KMS-11 (cell line): Measurements from ENCODE around the gene LRRC59.
"Not testable (repeated sequence)": the region's sequence is repeated elsewhere in the genome, so short reads cannot be mapped to it uniquely, and the experiment has no call there.

Experiments
- H2AFZ ChIP-seq: fragments of 200-600 bp; sonication (generic); 2 replicates; pipeline ENCODE4 v1.6.1; 2016; ENCODE audit warnings: antibody characterized with exemption, mixed run types, low read depth
- H3K27ac ChIP-seq: fragments of 200-600 bp; sonication (generic); 2 replicates; pipeline ENCODE4 v1.6.1; 2016; ENCODE audit warnings: mild to moderate bottlenecking, mixed run types
- H3K27me3 ChIP-seq: fragments of 200-600 bp; sonication (generic); 2 replicates; pipeline ENCODE4 v1.6.1; 2017; ENCODE audit warnings: mild to moderate bottlenecking, low read depth, mixed run types, moderate library complexity; ENCODE audit not compliant: insufficient read depth
- H3K36me3 ChIP-seq: fragments of 200-600 bp; sonication (generic); 2 replicates; pipeline ENCODE4 v1.6.1; 2017; ENCODE audit warnings: mild to moderate bottlenecking, mixed run types; ENCODE audit not compliant: insufficient read depth
- H3K4me1 ChIP-seq: fragments of 200-600 bp; sonication (generic); 2 replicates; pipeline ENCODE4 v1.6.1; 2016; ENCODE audit warnings: mild to moderate bottlenecking, low read depth, mixed run types; ENCODE audit not compliant: poor library complexity, severe bottlenecking
- H3K4me2 ChIP-seq: fragments of 200-600 bp; sonication (generic); 2 replicates; pipeline ENCODE4 v1.7.0; 2016; ENCODE audit warnings: mild to moderate bottlenecking, mixed run types
- H3K4me3 ChIP-seq: fragments of 200-600 bp; sonication (generic); IDR thresholded peaks from 2 replicates; pipeline ENCODE4 v1.6.1; 2017; ENCODE audit warnings: low read depth, low read length, mixed read lengths; ENCODE audit not compliant: insufficient read depth
- H3K79me2 ChIP-seq: fragments of 200-600 bp; sonication (generic); 2 replicates; pipeline ENCODE4 v1.6.1; 2016; ENCODE audit warnings: low read depth, mixed run types; ENCODE audit not compliant: insufficient read depth
- H3K9ac ChIP-seq: fragments of 200-600 bp; sonication (generic); 2 replicates; pipeline ENCODE4 v1.6.1; 2016; ENCODE audit warnings: mild to moderate bottlenecking, mixed run types
- H4K20me1 ChIP-seq: fragments of 200-600 bp; sonication (generic); 2 replicates; pipeline ENCODE4 v1.6.1; 2016; ENCODE audit warnings: mild to moderate bottlenecking, mixed run types; ENCODE audit not compliant: insufficient read depth
- TF ChIP-seq, protein P1 (sequence below): fragments of 200-600 bp; sonication (generic); conservative IDR thresholded peaks from 2 replicates; pipeline ENCODE4 v1.6.1; 2017; ENCODE audit warnings: low read depth, mild to moderate bottlenecking, antibody characterized with exemption, low read length, moderate library complexity, mixed read lengths

Gene LRRC59

DNA sequence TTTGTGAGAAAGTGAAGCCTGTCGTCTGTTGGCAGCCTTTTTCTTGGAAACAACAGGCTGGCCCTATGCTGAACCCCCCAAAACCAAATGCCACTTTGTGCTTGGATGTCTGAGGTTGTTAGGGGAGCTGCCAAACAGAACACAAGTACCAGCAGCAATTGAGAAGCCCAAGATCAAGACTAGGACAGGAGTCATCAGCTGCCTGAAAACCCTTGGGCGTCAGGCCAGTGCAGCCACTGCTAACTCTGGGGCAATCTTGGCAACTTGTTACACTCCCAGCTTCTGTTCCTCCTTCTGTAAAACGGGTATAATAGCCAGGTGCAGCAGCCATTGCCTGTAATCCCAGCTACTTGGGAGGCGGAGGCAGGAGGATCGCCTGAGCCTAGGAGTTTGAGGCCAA lies 9.3 kb upstream of the LRRC59 start:
- Histone ChIP-seq H3K27me3 (no peaks in the 10 kb centered on the region), H3K36me3 (no peaks in the 10 kb centered on the region), H3K4me3 (no peak overlapping the region), H3K79me2 (no peaks in the 10 kb centered on the region), H3K4me2 (no peak overlapping the region), H4K20me1 (no peaks in the 10 kb centered on the region), H3K27ac (no peak overlapping the region), H3K9ac (no peak overlapping the region), H2AFZ (no peak overlapping the region), H3K4me1 (no peaks in the 10 kb centered on the region)
- TF ChIP-seq, protein P1, sequence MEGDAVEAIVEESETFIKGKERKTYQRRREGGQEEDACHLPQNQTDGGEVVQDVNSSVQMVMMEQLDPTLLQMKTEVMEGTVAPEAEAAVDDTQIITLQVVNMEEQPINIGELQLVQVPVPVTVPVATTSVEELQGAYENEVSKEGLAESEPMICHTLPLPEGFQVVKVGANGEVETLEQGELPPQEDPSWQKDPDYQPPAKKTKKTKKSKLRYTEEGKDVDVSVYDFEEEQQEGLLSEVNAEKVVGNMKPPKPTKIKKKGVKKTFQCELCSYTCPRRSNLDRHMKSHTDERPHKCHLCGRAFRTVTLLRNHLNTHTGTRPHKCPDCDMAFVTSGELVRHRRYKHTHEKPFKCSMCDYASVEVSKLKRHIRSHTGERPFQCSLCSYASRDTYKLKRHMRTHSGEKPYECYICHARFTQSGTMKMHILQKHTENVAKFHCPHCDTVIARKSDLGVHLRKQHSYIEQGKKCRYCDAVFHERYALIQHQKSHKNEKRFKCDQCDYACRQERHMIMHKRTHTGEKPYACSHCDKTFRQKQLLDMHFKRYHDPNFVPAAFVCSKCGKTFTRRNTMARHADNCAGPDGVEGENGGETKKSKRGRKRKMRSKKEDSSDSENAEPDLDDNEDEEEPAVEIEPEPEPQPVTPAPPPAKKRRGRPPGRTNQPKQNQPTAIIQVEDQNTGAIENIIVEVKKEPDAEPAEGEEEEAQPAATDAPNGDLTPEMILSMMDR = no peak

DNA sequence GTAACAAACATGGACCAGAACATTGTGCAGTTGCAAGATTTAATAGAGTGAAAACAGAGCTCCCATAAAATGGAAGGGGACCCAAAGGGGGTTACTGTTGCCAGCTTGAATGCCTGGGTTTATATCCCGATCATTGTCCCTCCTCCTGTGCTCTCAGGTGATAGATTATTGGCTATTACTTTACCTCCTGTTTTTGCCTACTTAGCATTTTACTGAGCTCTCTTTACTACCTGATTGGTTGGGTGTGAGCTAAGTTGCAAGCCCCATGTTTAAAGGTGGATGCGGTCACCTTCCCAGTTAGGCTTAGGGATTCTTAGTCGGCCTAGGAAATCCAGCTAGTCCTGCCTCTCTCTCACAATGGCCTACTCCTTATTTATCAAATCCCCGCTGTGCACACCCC lies 8.0 kb upstream of the LRRC59 start:
- not testable (repeated sequence) for H3K79me2 ChIP-seq, H3K4me2 ChIP-seq, H3K4me1 ChIP-seq, H3K36me3 ChIP-seq, H4K20me1 ChIP-seq, H3K27me3 ChIP-seq, H3K27ac ChIP-seq, H3K9ac ChIP-seq, H2AFZ ChIP-seq, H3K4me3 ChIP-seq

DNA sequence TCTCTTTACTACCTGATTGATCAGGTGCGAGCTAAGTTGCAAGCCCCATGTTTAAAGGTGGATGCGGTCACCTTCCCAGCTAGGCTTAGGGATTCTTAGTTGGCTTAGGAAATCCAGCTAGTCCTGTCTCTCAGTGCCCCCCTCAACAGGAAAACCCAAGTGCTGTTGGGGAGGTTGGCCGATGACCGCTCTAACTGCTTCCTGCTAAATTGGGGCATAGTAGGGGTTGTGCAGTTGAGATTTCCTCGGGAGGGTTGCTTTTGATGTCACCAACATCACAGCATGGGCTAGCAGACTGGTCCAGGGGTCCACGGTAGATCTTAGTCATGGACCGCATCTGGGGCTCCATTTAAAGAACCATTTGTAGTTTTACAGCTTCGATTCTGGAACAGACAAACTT lies 2.3 kb upstream of the LRRC59 start:
- not testable (repeated sequence) for H3K27me3 ChIP-seq, H3K36me3 ChIP-seq, H4K20me1 ChIP-seq, H3K9ac ChIP-seq, H2AFZ ChIP-seq, H3K4me3 ChIP-seq, H3K27ac ChIP-seq, H3K4me2 ChIP-seq
- peaks cover 27% of the 10 kb centered on the region for H3K79me2 ChIP-seq
- H3K4me1 ChIP-seq = peaks cover 11% of the 10 kb centered on the region

DNA sequence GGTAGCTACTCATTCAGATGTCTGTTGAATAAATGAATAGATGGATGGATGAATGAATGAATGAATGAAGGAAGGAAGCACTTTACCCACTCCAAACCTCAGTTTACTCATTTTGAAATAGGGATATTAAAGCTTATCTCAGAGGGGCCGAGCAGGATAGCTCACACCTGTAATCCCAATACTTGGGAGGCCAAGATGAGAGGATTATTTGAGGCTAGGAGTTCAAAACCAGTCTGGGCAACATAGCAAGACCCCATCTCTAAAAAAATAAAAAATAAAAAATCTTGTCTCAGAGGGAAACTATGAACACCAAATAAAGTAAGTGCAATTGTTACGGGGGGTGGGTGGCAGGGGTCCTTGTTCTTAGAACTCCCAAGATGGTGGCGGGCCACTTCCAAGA lies 1.3 kb upstream of the LRRC59 start:
- Histone ChIP-seq H3K36me3 (peaks cover 11% of the 10 kb centered on the region; the same call in 1 of the 2 replicates), H4K20me1 (peaks cover 11% of the 10 kb centered on the region), H3K79me2 (peaks cover 36% of the 10 kb centered on the region), H3K4me1 (peaks cover 11% of the 10 kb centered on the region)
- not testable (repeated sequence) for H3K9ac ChIP-seq, H3K27me3 ChIP-seq, H3K4me3 ChIP-seq, H2AFZ ChIP-seq, H3K4me2 ChIP-seq, H3K27ac ChIP-seq

DNA sequence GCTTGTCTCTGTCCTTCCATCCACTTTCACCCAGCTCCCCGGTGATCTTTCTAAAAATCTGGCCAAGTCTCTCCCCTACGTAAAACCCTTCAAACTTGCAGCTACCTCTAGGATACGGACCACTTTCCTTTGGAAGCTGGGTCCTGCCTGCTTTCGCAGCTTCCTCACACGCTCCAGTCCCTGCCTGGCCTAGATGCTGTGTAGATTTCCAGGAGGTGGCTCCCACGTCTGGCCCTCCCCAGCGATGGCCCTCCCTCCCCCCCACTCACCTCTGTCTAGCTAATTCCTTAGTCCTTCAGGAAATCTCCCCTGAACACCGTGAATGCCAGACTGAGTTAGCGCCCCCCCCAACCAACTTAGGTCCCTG lies 579 bp upstream of the LRRC59 start:
- Histone ChIP-seq H4K20me1 (peaks cover 18% of the 10 kb centered on the region), H3K27me3 (no peaks in the 10 kb centered on the region), H3K9ac (peak overlapping the region; percentile 95; the same call in 1 of the 2 replicates), H3K4me3 (no peak overlapping the region), H3K4me2 (peak overlapping the region; percentile 44), H2AFZ (peak overlapping the region; percentile 87), H3K79me2 (peaks cover 44% of the 10 kb centered on the region), H3K4me1 (peaks cover 11% of the 10 kb centered on the region), H3K27ac (no peak overlapping the region), H3K36me3 (peaks cover 18% of the 10 kb centered on the region; the same call in 1 of the 2 replicates)
- TF ChIP-seq, protein P1 = no peak

DNA sequence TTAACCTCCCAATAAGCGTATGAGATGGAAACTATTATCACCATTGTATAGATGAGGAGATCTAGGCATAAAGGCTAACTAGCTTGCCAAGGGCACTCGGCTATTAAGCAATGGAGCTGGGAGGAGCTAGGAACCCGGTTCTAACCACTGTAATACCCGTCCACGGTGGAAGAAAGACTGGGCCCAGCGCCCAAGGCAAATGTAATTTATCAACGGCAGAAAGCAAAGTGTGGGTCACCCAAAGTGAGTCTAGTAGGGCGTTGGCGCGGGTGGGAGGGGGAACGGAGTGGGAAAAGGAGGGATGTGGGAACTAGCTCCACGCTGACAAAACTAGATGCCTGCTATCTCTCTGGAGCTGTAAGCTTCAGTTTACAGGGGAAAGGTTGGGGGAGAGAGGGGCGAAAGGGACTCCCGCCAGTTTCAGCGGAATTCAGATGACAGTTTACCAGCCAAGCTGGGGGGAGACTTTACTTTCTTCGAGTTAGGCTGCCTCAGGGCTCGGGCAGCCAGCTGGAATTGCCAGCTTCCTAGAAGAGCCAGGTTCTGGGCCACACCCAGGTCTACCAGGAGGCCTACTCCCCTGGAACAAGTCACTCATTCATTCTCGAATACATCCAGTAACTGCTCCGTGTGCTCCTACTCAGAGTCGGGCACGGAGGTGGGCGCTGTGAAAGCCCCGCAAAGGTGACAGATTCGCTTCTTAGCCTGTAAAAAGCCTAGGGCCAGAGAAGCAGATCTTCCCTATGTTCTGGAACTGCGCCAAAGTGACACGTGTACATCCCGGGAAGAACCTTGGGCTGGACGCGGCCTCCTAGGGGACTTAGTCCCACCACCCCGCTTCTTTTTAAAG lies 837 bp downstream of the LRRC59 start:
- H3K36me3 ChIP-seq = peaks cover 31% of the 10 kb centered on the region
- H3K4me1 ChIP-seq = peaks cover 11% of the 10 kb centered on the region
- no peak overlapping the region for H3K4me3 ChIP-seq
- H2AFZ ChIP-seq = peak overlapping the region; percentile 87; the same call in 1 of the 2 replicates
- H3K79me2 ChIP-seq = peaks cover 44% of the 10 kb centered on the region
- H3K27ac ChIP-seq = peak overlapping the region; percentile 76
- no peaks in the 10 kb centered on the region for H3K27me3 ChIP-seq
- TF ChIP-seq, protein P1 = no peak
- peak overlapping the region; percentile 98 for H3K4me2 ChIP-seq
- H3K9ac ChIP-seq = peak overlapping the region; percentile 95
- H4K20me1 ChIP-seq = peaks cover 18% of the 10 kb centered on the region
